GM21825 (cell line): ENCODE results near the gene THRA.
"Not testable (repeated sequence)": the region's sequence is repeated elsewhere in the genome, so short reads cannot be mapped to it uniquely, and the experiment has no call there.

Experiments
- ATAC-seq: cut with Tn5 transposase; IDR thresholded peaks from one replicate; pipeline ENCODE4 v1.9.1; 2021; ENCODE audit warnings: mild to moderate bottlenecking, moderate library complexity; ENCODE audit not compliant: unreplicated experiment

The THRA gene

DNA sequence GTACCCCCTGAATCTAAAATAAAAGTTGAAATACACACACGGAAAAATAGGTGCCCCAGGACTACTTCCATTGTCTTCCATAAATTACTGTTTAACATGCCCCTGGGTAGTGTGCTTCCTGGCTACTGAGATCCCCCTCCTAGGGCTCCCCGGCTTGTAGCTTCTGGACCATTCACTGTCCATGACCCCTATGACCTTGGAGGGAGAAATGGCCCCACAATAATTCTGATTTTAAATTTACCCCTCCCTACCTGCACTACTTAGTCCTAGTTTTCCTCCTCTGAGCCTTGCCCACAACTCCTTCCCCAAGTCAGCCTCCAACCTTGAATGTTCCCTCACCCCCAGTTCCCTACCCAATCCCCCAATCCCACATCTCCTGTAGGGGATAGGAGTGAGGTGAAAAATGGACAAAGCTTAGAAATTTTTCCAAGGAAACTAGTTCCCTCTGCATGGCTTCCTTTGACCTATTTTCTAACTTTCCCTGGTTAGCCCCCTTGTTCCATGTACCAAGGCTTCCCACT is 49.5 kb downstream of the THRA start:
- no peak for ATAC-seq

DNA sequence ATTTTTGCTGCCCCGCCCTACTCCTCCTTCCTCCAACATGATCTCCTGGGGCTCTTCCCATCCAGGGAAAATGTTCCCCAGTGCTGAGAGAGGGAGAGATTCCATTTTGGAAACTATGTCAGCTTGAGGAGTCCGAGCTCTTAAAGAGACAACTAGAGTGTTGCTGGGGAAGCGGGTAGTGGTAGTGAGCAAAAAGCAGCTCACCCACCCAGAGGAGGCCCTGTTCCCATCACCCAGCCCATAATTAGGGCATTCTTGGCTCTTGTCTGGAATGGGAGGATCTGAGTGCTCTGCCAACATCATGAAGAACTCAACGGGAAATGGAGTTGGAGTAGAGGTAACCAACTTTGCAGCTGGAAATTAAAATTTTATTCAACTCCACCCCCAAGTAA is 49.9 kb downstream of the THRA start:
- no peak for ATAC-seq

GRCh38 chr17:40113110-40113906 is 50.5 kb downstream of the THRA start:
- ATAC-seq, result peak; percentile 77

DNA sequence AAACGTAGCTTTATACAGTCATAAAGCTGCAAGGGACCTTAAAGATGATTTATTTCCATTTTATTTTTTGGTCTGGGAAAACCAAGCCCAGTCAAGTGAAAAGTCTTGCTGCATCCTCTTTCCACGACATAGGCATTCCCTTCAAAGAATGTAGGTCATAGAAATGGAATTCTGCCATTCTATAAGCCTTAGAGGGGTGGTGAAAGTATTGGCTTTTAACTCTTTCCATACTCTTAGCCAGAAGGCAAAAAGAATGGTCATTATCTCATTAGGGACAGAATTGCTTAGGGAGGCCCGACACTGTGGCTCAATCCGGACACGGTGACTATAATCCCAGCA is 51.1 kb downstream of the THRA start:
- ATAC-seq, result no peak

GRCh38 chr17:40115101-40115436 is 52.3 kb downstream of the THRA start:
- no peak for ATAC-seq

- ATAC-seq, result no peak
Observed at GRCh38 chr17:40121181-40122135, 58.7 kb downstream of the THRA start, which contains the start of gene MSL1. Gene MSL1, plus strand, starts transcription at chr17:40121971. Its CDS starts 642 bp downstream, at chr17:40122613.

DNA sequence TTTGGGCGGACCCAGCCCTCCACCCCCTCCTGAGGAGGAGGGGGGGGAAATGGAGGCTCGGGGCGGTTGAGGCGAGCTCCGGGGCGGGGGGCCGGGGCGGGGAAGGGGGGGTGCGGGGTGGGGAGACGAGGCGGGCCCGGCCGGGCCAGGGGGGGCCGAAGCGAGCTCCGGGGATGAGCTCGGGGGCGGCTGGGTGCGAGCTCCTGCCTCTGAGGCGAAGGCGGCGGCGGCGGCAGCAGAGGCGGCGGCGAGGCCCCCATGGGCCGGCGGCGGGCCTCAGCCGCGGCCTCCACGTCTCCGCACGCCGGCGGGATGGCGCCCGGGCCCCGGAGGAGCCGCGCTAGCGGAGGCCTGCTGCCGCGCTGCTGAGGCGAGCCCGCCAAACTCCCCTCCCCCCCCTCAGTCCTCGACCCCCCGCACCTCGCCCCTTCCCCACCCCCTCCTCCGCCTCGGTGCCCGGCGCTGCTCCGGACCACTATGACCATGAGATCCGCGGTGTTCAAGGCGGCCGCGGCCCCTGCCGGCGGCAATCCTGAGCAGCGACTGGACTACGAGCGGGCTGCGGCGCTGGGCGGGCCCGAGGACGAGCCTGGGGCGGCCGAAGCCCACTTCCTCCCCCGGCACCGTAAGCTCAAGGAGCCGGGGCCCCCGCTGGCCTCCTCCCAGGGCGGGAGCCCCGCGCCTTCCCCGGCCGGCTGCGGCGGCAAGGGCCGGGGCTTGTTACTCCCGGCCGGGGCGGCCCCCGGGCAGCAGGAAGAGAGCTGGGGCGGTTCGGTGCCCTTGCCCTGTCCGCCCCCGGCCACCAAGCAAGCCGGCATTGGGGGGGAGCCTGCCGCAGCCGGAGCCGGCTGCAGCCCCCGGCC is 59.6 kb downstream of the THRA start:
- no peak for ATAC-seq

DNA sequence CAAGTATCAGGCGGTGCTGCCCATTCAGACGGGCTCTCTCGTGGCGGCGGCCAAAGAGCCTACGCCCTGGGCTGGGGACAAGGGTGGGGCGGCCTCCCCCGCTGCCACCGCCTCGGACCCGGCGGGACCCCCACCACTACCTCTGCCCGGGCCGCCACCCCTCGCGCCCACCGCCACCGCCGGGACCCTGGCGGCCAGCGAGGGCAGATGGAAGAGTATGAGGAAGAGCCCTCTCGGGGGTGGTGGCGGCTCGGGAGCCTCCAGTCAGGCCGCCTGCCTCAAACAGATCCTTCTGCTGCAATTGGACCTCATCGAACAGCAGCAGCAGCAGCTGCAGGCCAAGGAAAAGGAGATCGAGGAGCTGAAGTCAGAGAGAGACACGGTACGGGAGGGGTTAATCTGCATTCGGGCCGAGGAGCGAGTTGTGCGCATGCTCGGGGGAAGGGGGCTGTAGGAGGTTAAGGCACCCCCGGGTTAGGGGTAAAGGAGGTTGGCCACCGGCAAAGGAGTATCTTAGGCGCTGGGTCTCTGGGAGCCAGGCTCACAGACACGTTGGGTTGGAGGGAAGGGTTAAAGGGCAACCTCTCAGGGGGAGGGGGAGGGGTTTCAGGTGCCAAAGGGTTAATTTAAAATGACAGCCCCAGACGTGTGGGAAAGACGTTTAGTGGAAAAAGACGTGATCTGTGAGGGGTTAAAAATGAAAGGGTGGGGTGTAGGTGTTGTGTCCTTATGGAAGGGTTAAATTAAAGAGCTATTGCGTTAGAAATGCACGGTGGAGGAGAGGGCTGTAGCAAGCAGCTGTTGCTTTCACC is 60.4 kb downstream of the THRA start:
- no peak for ATAC-seq

- no peak for ATAC-seq
Observed at GRCh38 chr17:40123811-40124114, 61.0 kb downstream of the THRA start.

- no peak for ATAC-seq
Observed at GRCh38 chr17:40124279-40125141, 61.7 kb downstream of the THRA start.

- no peak for ATAC-seq
Observed at GRCh38 chr17:40129498-40129897, 66.7 kb downstream of the THRA start.

- ATAC-seq, result no peak
Observed at GRCh38 chr17:40130352-40131042, 67.7 kb downstream of the THRA start.

- ATAC-seq, result no peak
Observed at GRCh38 chr17:40134184-40134583, 71.4 kb downstream of the THRA start.

DNA sequence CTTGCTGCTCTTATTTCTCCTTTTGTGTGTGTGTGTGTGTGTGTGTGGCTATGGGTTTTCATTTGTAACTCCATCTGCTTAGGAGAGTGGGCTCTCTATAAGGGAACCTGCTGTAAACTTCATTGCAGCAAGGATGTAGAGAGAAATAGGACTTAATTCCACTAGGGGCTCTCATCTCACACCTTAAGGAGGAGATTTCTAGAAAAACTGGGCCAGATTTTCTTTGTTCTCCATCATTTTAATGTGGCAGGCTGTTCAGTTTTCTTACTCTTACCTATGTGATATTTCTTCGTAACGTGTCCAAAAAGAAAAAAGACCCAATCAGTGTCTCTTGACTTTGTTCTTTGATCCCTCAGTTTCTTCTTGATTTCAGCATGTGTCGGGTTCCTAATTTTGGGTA is 73.1 kb downstream of the THRA start:
- no peak for ATAC-seq

DNA sequence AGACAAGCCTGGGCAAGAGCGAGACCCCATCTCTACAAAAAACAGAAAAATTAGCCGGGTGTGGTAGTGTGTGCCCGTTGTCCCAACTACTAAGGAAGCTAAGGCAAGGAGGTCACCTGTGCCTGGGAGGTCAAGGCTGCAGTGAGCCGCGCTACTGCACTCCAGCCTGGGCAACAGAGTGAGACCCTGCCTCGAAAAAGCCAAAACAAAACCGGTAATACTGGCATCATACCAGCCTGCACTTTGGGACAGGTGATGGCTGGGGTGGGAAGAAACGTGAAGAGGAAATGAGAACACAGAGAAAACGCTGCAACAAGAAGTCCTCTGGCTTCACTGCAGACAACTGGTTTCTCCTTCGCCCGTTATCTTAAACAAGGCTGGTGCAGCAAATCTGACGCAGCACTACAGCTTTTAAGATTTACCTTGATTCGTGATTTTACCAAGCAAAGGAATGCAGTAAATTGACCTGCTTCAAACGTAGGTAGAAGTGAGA is 76.8 kb downstream of the THRA start:
- ATAC-seq, result peak; percentile 2

- ATAC-seq, result not testable (repeated sequence)
Observed at GRCh38 chr17:40143166-40143565, 80.4 kb downstream of the THRA start.
